Ascending aorta (tissue), 2 donors: Measurements from ENCODE around the gene MT1X. TPM values are rescaled to one million over a fixed set of nuclear protein-coding genes. Genes with fewer than 3 reads are reported as not detected.

Source experiments
- DNase-seq, 2 donors: peaks; one replicate each; pipeline ENCODE4 v3.0.0-alpha.2; 2019; ENCODE audit warnings: low spot score in 2 of 2
- H3K27ac ChIP-seq, 2 donors: fragments of 200-600 bp; sonication (generic); one replicate each; pipeline ENCODE4 v1.5.1; 2016 to 2017; ENCODE audit warnings: mild to moderate bottlenecking in 1 of 2
- H3K27me3 ChIP-seq: fragments of 200-600 bp; sonication (generic); one replicate; pipeline ENCODE4 v1.5.1; 2017
- H3K36me3 ChIP-seq, 2 donors: fragments of 200-600 bp; sonication (generic); one replicate each; pipeline ENCODE4 v1.5.1; 2016
- H3K4me1 ChIP-seq, 2 donors: fragments of 200-600 bp; sonication (generic); one replicate each; pipeline ENCODE4 v1.5.1; 2016 to 2017; ENCODE audit warnings: mild to moderate bottlenecking in 1 of 2
- H3K4me3 ChIP-seq, 2 donors: fragments of 200-600 bp; sonication (generic); one replicate each; pipeline ENCODE4 v1.5.1; 2016 to 2017; ENCODE audit warnings: mild to moderate bottlenecking in 1 of 2
- H3K9me3 ChIP-seq, 2 donors: fragments of 200-600 bp; sonication (generic); one replicate each; pipeline ENCODE4 v1.5.1; 2016
- intact Hi-C: fragments of 100-400 bp; cut with DNase I; formaldehyde crosslinking; loops from one replicate; pipeline ENCODE4 v1.15.1; 2023
- total RNA-seq: library from RNA; depleted of rRNA; stranded (reverse); fragments of >200 nt; gene quantifications from one replicate; pipeline ENCODE4 v1.1.0, GENCODE V29; 2016
- TF ChIP-seq, protein P1 (sequence below), 3 experiments: fragments of 200-600 bp in 2 of 3; fragments of 450-650 bp in 1 of 3; sonication (generic) in 2 of 3; IDR thresholded peaks; one replicate each; pipeline ENCODE4 v1.5.1; 2016 to 2019; ENCODE audit warnings: antibody characterized with exemption in 3 of 3, mild to moderate bottlenecking in 1 of 3, moderate library complexity in 1 of 3

MT1X gene
- total RNA-seq, 1 donor from 2014 or later, result 2,291 TPM

DNA sequence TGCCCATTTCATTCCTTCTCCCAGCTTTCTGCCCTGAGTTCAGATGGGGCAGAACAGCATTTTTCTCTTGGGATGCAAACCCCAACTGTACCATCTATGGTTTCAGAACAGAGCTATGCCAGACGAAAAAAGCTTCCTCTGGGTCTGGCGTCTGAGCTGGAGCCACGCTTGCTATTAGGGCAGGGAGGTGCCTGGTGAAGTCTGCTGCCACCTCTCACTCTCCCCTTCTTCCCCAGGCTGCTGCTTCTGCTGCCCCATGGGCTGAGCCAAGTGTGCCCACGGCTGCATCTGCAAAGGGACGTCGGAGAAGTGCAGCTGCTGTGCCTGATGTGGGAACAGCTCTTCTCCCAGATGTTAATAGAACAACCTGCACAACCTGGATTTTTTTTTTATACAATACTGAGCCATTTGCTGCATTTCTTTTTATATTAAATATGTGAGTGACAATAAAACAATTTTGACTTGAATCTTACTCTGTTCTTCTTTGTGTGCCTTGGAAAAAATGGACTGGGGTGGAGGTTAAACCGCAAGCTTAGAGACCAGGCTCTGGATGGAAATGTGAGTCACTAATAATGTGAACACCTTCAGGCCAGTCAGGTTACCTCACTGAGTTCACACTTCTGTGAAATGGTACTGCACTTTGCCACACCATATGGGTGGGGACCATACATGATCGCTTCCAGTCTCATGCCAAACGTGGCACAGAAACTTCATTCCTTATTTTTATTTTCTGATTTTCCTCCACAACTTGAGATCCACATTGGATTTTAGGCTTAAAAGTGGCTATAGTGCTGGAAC lies 45.5 kb upstream of the MT1X start:
- Histone ChIP-seq H3K4me1 (peaks cover 8 to 12% of the 10 kb centered on the region in 2 donors), H3K4me3 (no peak overlapping the region), H3K27ac (peak overlapping the region in 1 of 2 donors; percentile 82), H3K27me3 (no peaks in the 10 kb centered on the region), H3K9me3 (no peaks in the 10 kb centered on the region), H3K36me3 (no peaks in the 10 kb centered on the region)
- intact Hi-C loops, result loop anchor here (10.0 kb wide), 1 partner anchor 548 kb away; the partner anchor contains the start of genes PSME3IP1 and RSPRY1
- TF ChIP-seq, protein P1, sequence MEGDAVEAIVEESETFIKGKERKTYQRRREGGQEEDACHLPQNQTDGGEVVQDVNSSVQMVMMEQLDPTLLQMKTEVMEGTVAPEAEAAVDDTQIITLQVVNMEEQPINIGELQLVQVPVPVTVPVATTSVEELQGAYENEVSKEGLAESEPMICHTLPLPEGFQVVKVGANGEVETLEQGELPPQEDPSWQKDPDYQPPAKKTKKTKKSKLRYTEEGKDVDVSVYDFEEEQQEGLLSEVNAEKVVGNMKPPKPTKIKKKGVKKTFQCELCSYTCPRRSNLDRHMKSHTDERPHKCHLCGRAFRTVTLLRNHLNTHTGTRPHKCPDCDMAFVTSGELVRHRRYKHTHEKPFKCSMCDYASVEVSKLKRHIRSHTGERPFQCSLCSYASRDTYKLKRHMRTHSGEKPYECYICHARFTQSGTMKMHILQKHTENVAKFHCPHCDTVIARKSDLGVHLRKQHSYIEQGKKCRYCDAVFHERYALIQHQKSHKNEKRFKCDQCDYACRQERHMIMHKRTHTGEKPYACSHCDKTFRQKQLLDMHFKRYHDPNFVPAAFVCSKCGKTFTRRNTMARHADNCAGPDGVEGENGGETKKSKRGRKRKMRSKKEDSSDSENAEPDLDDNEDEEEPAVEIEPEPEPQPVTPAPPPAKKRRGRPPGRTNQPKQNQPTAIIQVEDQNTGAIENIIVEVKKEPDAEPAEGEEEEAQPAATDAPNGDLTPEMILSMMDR (IDR thresholded peaks at IDR 0.05), result no peak
- no peak for DNase-seq

DNA sequence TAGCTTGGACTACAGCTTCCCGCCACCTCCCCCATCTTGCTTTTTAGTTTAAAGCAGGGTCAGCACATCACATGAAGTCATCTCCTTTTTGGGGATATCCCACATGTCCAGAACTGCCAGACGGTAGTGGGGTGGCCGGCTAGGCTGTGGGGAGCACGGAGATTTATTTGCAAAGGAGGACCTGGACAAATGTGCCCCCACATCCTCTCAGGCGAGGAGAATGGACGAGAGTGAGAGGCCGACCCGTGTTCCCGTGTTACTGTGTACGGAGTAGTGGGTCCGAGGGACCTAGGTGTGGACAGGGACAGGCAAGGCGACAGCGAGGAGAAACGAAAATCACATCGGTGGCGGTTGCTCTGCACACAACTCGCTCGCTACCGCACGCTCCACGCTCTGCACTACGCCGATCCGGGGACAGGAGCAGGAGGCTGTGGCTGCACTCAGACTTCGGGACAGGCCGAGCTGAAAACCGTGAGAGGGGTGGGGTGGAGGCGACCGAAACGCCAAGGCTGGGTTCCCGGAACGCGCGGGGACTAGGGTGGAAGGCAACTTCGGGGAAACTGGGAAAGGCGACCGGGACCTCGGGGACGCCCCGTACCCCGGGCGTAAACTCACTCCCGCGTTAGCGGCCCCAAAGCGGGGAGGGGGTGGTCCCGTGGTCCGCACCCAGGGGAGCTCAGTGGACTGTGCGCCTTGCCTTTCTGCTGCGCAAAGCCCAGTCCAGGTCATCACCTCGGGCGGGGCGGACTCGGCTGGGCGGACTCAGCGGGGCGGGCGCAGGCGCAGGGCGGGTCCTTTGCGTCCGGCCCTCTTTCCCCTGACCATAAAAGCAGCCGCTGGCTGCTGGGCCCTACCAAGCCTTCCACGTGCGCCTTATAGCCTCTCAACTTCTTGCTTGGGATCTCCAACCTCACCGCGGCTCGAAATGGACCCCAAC lies 44.2 kb upstream of the MT1X start, which contains the start of gene MT1A:
MT1A (plus strand) TSS at position 853 of the 937 bp plus-strand sequence; CDS start at position 926, 73 bp downstream.
- peak within 1 kb of the TSS; percentile 60 to 64 for H3K4me3 ChIP-seq
- H3K9me3 ChIP-seq, result no peaks in the 10 kb centered on the region
- no peaks in the 10 kb centered on the region for H3K27me3 ChIP-seq
- peak within 1 kb of the TSS; percentile 72 to 82 for H3K27ac ChIP-seq
- intact Hi-C loops, result loop anchor here (1.0 to 10.0 kb wide), 2 partner anchors 30 to 547 kb away; partner anchors contain the start of genes MT2A, PSME3IP1 and RSPRY1
- DNase-seq, result peak; percentile 50 to 91
- peaks cover 5 to 16% of the 10 kb centered on the region in 2 donors for H3K4me1 ChIP-seq
- H3K36me3 ChIP-seq, result no peaks in the 10 kb centered on the region
- TF ChIP-seq, protein P1 (IDR thresholded peaks at IDR 0.05), result no peak

DNA sequence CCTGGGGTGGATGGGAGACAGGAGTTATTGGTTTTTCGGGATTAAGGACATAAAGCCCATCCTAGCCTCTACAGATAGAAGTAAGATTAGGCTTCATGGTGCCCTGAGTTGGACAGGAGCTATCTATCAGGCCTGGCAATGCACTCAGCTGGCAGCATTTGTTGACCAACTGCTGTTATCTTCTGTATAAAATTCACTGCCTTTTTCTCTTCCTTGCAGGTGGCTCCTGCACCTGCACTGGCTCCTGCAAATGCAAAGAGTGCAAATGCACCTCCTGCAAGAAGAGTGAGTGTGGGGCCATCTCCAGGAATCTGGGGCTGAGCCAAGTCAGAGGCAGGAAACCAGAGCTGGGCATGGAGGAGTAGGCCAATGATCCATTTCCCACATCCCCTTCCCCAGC lies 43.2 kb upstream of the MT1X start:
- Histone ChIP-seq H3K36me3 (no peaks in the 10 kb centered on the region), H3K27ac (peak overlapping the region in 1 of 2 donors; percentile 82), H3K9me3 (no peaks in the 10 kb centered on the region), H3K4me1 (peaks cover 6 to 24% of the 10 kb centered on the region in 2 donors), H3K4me3 (no peak overlapping the region), H3K27me3 (no peaks in the 10 kb centered on the region)
- TF ChIP-seq, protein P1 (IDR thresholded peaks at IDR 0.05), result no peak
- DNase-seq, result no peak
- intact Hi-C loops, result loop anchor here (10.0 kb wide), 1 partner anchor 546 kb away; the partner anchor contains the start of genes PSME3IP1 and RSPRY1

DNA sequence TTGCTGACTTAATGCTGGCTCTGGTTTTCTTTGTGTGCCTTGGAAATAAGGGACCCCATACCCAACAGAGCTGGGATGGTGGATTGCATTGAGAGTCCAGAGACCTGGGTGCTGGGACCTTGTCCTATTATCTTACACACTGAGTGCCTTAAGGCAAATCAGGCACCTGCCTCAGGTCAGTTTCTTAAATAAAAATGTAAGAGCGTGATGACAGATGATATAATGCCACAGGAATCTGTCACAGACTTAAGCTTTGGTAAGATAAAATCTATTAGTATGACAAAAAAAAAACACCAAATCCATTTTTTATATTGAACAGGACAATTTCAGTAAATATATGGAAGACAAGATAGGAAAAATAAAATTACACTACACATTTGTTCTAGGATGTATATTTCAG lies 42.2 kb upstream of the MT1X start:
- Histone ChIP-seq H3K9me3 (no peaks in the 10 kb centered on the region), H3K4me3 (no peak overlapping the region), H3K4me1 (peaks cover 6 to 24% of the 10 kb centered on the region in 2 donors), H3K36me3 (no peaks in the 10 kb centered on the region), H3K27me3 (no peaks in the 10 kb centered on the region), H3K27ac (no peak overlapping the region)
- intact Hi-C loops, result loop anchor here (5.0 kb wide), 1 partner anchor 123 kb away; no protein-coding TSS in a partner anchor
- TF ChIP-seq, protein P1 (IDR thresholded peaks at IDR 0.05), result no peak
- DNase-seq, result no peak

DNA sequence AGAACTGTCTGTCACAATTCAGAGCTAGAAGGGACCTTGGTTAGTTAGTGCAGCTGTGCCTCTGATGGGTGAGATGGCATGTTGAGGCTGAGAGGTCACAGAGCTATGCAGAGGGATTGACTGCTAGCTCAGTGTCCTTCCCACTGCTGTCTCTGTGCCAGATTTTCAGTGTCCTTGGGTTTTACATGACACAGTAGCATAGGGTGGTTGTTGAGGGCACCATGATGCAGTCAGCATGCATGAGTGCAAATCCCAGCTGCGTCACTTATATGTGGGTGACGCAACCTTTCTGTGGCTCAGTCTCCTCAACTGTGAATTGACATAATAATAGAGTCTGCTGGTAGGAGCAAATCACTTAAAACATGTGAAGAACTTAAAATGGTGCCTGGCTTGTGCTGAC lies 41.1 kb upstream of the MT1X start:
- Histone ChIP-seq H3K36me3 (no peaks in the 10 kb centered on the region), H3K27ac (no peak overlapping the region), H3K9me3 (no peaks in the 10 kb centered on the region), H3K4me3 (no peak overlapping the region), H3K4me1 (peaks cover 6 to 24% of the 10 kb centered on the region in 2 donors), H3K27me3 (no peaks in the 10 kb centered on the region)
- no peak for DNase-seq
- TF ChIP-seq, protein P1 (IDR thresholded peaks at IDR 0.05), result no peak
- intact Hi-C loops, result loop anchor here (5.0 kb wide), 1 partner anchor 124 kb away; no protein-coding TSS in a partner anchor
